ENCODE results near the gene PSMG1.
"Not testable (repeated sequence)": the region's sequence is repeated elsewhere in the genome, so short reads cannot be mapped to it uniquely, and the experiment has no call there.

Gene PSMG1

GRCh38 chr21:39183272-39184049 lies at the start of gene PSMG1:
TSS of gene PSMG1 (minus strand) at chr21:39183451. CDS start at chr21:39183385, 66 bp downstream.
- peak; percentile 81 for DNase-seq

GRCh38 chr21:39232861-39233291 lies 49.6 kb upstream of the PSMG1 start:
- DNase-seq = no peak

- DNase-seq = no peak
Observed at GRCh38 chr21:39224930-39225329, 41.7 kb upstream of the PSMG1 start.

- DNase-seq = no peak
Observed at GRCh38 chr21:39221997-39222486, 38.8 kb upstream of the PSMG1 start.

- DNase-seq = no peak
Observed at GRCh38 chr21:39221282-39221996, 38.2 kb upstream of the PSMG1 start.

- DNase-seq = not testable (repeated sequence)
Observed at GRCh38 chr21:39220875-39221274, 37.6 kb upstream of the PSMG1 start.

- no peak for DNase-seq
Observed at GRCh38 chr21:39220150-39220549, 36.9 kb upstream of the PSMG1 start.

- DNase-seq = no peak
Observed at GRCh38 chr21:39218082-39218409, 34.8 kb upstream of the PSMG1 start.

- DNase-seq = no peak
Observed at GRCh38 chr21:39217356-39218081, 34.3 kb upstream of the PSMG1 start.

GRCh38 chr21:39216290-39216689 lies 33.0 kb upstream of the PSMG1 start:
- no peak for DNase-seq

GRCh38 chr21:39215078-39215477 lies 31.8 kb upstream of the PSMG1 start:
- no peak for DNase-seq

GRCh38 chr21:39209334-39209688 lies 26.1 kb upstream of the PSMG1 start:
- no peak for DNase-seq

- DNase-seq = no peak
Observed at GRCh38 chr21:39208624-39209333, 25.5 kb upstream of the PSMG1 start.

- no peak for DNase-seq
Observed at GRCh38 chr21:39204134-39204533, 20.9 kb upstream of the PSMG1 start.

- no peak for DNase-seq
Observed at GRCh38 chr21:39198800-39199199, 15.5 kb upstream of the PSMG1 start.

GRCh38 chr21:39197448-39198233 lies 14.4 kb upstream of the PSMG1 start:
- DNase-seq = no peak

GRCh38 chr21:39196838-39197237 lies 13.6 kb upstream of the PSMG1 start:
- DNase-seq = no peak

GRCh38 chr21:39196310-39196709 lies 13.1 kb upstream of the PSMG1 start:
- no peak for DNase-seq

GRCh38 chr21:39193380-39193779 lies 10.1 kb upstream of the PSMG1 start:
- DNase-seq = no peak

GRCh38 chr21:39189857-39190604 lies 6.8 kb upstream of the PSMG1 start:
- DNase-seq = peak; percentile 13

GRCh38 chr21:39188521-39189139 lies 5.4 kb upstream of the PSMG1 start:
- no peak for DNase-seq
